CD4-positive, alpha-beta T cell treated with Interleukin-21 for 1 hour (primary cell): ENCODE data around the gene HSFX1.
"Not testable (repeated sequence)": the region's sequence is repeated elsewhere in the genome, so short reads cannot be mapped to it uniquely, and the experiment has no call there.

Experiments used
- DNase-seq: peaks from one replicate; pipeline ENCODE4 v3.0.0-alpha.2; 2020

The HSFX1 gene

GRCh38 chrX:149773768-149774167 is at the start of gene HSFX1:
Gene HSFX1, plus strand, starts transcription at chrX:149774068. Its CDS starts 614 bp downstream, at chrX:149774682.
- DNase-seq: not testable (repeated sequence)

GRCh38 chrX:149727308-149727707 is 46.6 kb upstream of the HSFX1 start:
- not testable (repeated sequence) for DNase-seq

GRCh38 chrX:149742269-149742668 is 31.6 kb upstream of the HSFX1 start:
- DNase-seq: not testable (repeated sequence)

- not testable (repeated sequence) for DNase-seq
These were observed 27.4 kb upstream of the HSFX1 start for GRCh38 chrX:149746390-149747007.

- DNase-seq: no peak
These were observed 16.4 kb upstream of the HSFX1 start for GRCh38 chrX:149757206-149758067.

- no peak for DNase-seq
These were observed 15.7 kb upstream of the HSFX1 start for GRCh38 chrX:149758068-149758714.

- not testable (repeated sequence) for DNase-seq
These were observed 15.2 kb upstream of the HSFX1 start for GRCh38 chrX:149758715-149759078.

GRCh38 chrX:149759824-149760223 is 14.0 kb upstream of the HSFX1 start:
- no peak for DNase-seq

- DNase-seq: no peak
These were observed 12.9 kb upstream of the HSFX1 start for GRCh38 chrX:149760965-149761364.

- DNase-seq: not testable (repeated sequence)
These were observed 11.8 kb upstream of the HSFX1 start for GRCh38 chrX:149761858-149762674.

GRCh38 chrX:149762696-149763614 is 10.9 kb upstream of the HSFX1 start:
- no peak for DNase-seq

GRCh38 chrX:149770344-149770743 is 3.5 kb upstream of the HSFX1 start:
- DNase-seq: not testable (repeated sequence)

GRCh38 chrX:149773026-149773425 is 842 bp upstream of the HSFX1 start:
- not testable (repeated sequence) for DNase-seq

GRCh38 chrX:149777999-149778398 is 4.1 kb downstream of the HSFX1 start:
- DNase-seq: not testable (repeated sequence)

- not testable (repeated sequence) for DNase-seq
These were observed 7.9 kb downstream of the HSFX1 start, which contains the start of gene MAGEA9 for GRCh38 chrX:149781727-149782126. Gene MAGEA9, plus strand, starts transcription at chrX:149781930. Its CDS starts 4,281 bp downstream, at chrX:149786211.

GRCh38 chrX:149795531-149795930 is 21.7 kb downstream of the HSFX1 start:
- DNase-seq: not testable (repeated sequence)

- no peak for DNase-seq
These were observed 25.3 kb downstream of the HSFX1 start for GRCh38 chrX:149799095-149799714.

- no peak for DNase-seq
These were observed 26.1 kb downstream of the HSFX1 start for GRCh38 chrX:149799938-149800337.

- DNase-seq: no peak
These were observed 29.7 kb downstream of the HSFX1 start for GRCh38 chrX:149803458-149804062.

GRCh38 chrX:149804102-149804501 is 30.2 kb downstream of the HSFX1 start:
- DNase-seq: no peak
